B cell (primary cell): Measurements from ENCODE around the gene EPOP. TPM values are rescaled to one million over a fixed set of nuclear protein-coding genes. Genes with fewer than 3 reads are reported as not detected.

ENCODE experiments used
- ATAC-seq: fragments of 200-7000 bp; cut with Tn5 transposase; one replicate; pipeline ENCODE4 v1.10.0; 2021; ENCODE audit warnings: low read depth, mild to moderate bottlenecking, moderate number of reproducible peaks, moderate library complexity
- CTCF ChIA-PET: fragments of 350-600 bp; sonication (Branson Sonifier 250); formaldehyde crosslinking; loops from one replicate; lab custom pipeline; 2021; ENCODE audit warnings: antibody characterized with exemption, inconsistent platforms; lab: Charles Lee
- POLR2A ChIA-PET: fragments of 350-600 bp; sonication (Branson Sonifier 250); formaldehyde crosslinking; loops from one replicate; lab custom pipeline; 2021; ENCODE audit warnings: antibody characterized with exemption; lab: Charles Lee
- DNase-seq: peaks from one replicate; pipeline ENCODE4 v3.0.0; 2013
- H2AFZ ChIP-seq: 2 replicates; pipeline ENCODE4 v1.6.1; 2012; ENCODE audit warnings: mild to moderate bottlenecking, low read depth, low read length; ENCODE audit not compliant: insufficient read depth, poor library complexity, severe bottlenecking
- H3K27ac ChIP-seq, 2 donors: 1 replicate in 1 of 2; 2 replicates in 1 of 2; pipeline ENCODE4 v1.5.1; 2012 to 2013; ENCODE audit warnings: low read length in 2 of 2, mild to moderate bottlenecking in 2 of 2, moderate library complexity in 1 of 2
- H3K27me3 ChIP-seq, 4 experiments: fragments of 200-600 bp in 1 of 4; sonication (generic) in 1 of 4; replicated peaks in 1 of 4; 1 replicate in 2 of 4; 2 replicates in 2 of 4; pipeline versions ENCODE4 v1.6.1 to v1.7.0; 2013 to 2016; ENCODE audit warnings: low read length in 3 of 4, mild to moderate bottlenecking in 2 of 4, mixed read lengths in 1 of 4, moderate library complexity in 1 of 4; ENCODE audit not compliant: insufficient read depth in 4 of 4, control insufficient read depth in 3 of 4; ENCODE audit errors: control extremely low read depth in 1 of 4
- H3K36me3 ChIP-seq, 2 experiments: replicated peaks in 1 of 2; 1 replicate in 1 of 2; 2 replicates in 1 of 2; pipeline versions ENCODE4 v1.6.1 to v1.7.1; 2013; ENCODE audit warnings: low read length in 1 of 2; ENCODE audit not compliant: insufficient read depth in 2 of 2, control insufficient read depth in 1 of 2; ENCODE audit errors: control extremely low read depth in 1 of 2, extremely low read depth in 1 of 2
- H3K4me1 ChIP-seq, 2 donors: fragments of 200-600 bp in 1 of 2; sonication (generic) in 1 of 2; 1 replicate in 1 of 2; 2 replicates in 1 of 2; pipeline versions ENCODE4 v1.5.1 to v1.6.1; 2013 to 2017; ENCODE audit warnings: low read length in 2 of 2; ENCODE audit not compliant: control insufficient read depth in 2 of 2, insufficient read depth in 2 of 2
- H3K4me2 ChIP-seq: replicated peaks from 2 replicates; pipeline ENCODE3; 2012; ENCODE audit warnings: mild to moderate bottlenecking, low read depth, low read length; ENCODE audit not compliant: poor library complexity, severe bottlenecking
- H3K4me3 ChIP-seq, 5 experiments: fragments of 200-600 bp in 1 of 5; sonication (generic) in 1 of 5; 1 replicate in 3 of 5; 2 replicates in 2 of 5; pipeline versions ENCODE4 v1.5.1 to v1.7.0; 2011 to 2016; ENCODE audit warnings: low read length in 4 of 5, mild to moderate bottlenecking in 4 of 5, low read depth in 2 of 5, control low read depth in 1 of 5, moderate library complexity in 1 of 5; ENCODE audit not compliant: insufficient read depth in 1 of 5; ENCODE audit errors: control extremely low read depth in 1 of 5, extremely low read depth in 1 of 5
- H3K79me2 ChIP-seq: fragments of 200-600 bp; sonication (generic); one replicate; pipeline ENCODE4 v1.6.0; 2016; ENCODE audit warnings: low read length; ENCODE audit not compliant: control insufficient read depth, insufficient read depth
- H3K9ac ChIP-seq: fragments of 200-600 bp; sonication (generic); 2 replicates; pipeline ENCODE4 v1.6.1; 2017; ENCODE audit warnings: mild to moderate bottlenecking, low read length, moderate library complexity
- H3K9me3 ChIP-seq, 3 donors: one replicate each; pipeline versions ENCODE4 v1.6.1 to v1.7.1; 2013; ENCODE audit warnings: low read length in 2 of 3; ENCODE audit not compliant: control insufficient read depth in 2 of 3, insufficient read depth in 1 of 3; ENCODE audit errors: control extremely low read depth in 1 of 3
- H4K20me1 ChIP-seq: 2 replicates; pipeline ENCODE4 v1.6.0; 2012; ENCODE audit warnings: mild to moderate bottlenecking, low read length; ENCODE audit not compliant: insufficient read depth, control insufficient read depth, poor library complexity, severe bottlenecking
- H3K27ac Mint-ChIP-seq: one replicate; pipeline ENCODE4 v1.8.0; 2021; ENCODE audit warnings: mixed read lengths
- H3K27me3 Mint-ChIP-seq: one replicate; pipeline ENCODE4 v1.8.0; 2021; ENCODE audit warnings: mixed read lengths
- H3K4me1 Mint-ChIP-seq: one replicate; pipeline ENCODE4 v1.8.0; 2021; ENCODE audit warnings: mixed read lengths
- H3K4me3 Mint-ChIP-seq: one replicate; pipeline ENCODE4 v1.8.0; 2021; ENCODE audit warnings: mixed read lengths
- H3K9me3 Mint-ChIP-seq: one replicate; pipeline ENCODE4 v1.8.0; 2022; ENCODE audit warnings: mixed read lengths; ENCODE audit not compliant: insufficient read depth
- EZH2 ChIP-seq: IDR thresholded peaks from 2 replicates; pipeline ENCODE4 v1.6.1; 2012; ENCODE audit warnings: borderline replicate concordance, low read depth, mild to moderate bottlenecking, moderate library complexity, low read length; ENCODE audit not compliant: insufficient read depth, poor library complexity, severe bottlenecking
- WGBS: methylation state at CpG from one replicate; pipeline ENCODE4 v1.1.5; 2013; ENCODE audit warnings: missing lambda C conversion rate; ENCODE audit not compliant: insufficient coverage; 5-methylcytosine and 5-hydroxymethylcytosine counted together
- intact Hi-C: fragments of 100-400 bp; cut with micrococcal nuclease; formaldehyde crosslinking; loops from one replicate; pipeline ENCODE4 v1.10.0; 2022
- polyA plus RNA-seq: library from polyadenylated mRNA; depleted of rRNA; stranded (reverse); fragments of >200 nt; gene quantifications from 2 replicates; pipeline ENCODE4 v1.2.3, GENCODE V29; 2012
- total RNA-seq, 2 donors: library from RNA; stranded (reverse); fragments of 120-200 nt in 1 of 2; gene quantifications; 1 replicate in 1 of 2; 2 replicates in 1 of 2; pipeline versions ENCODE4 v1.2.3 to v1.2.4, GENCODE V29; 2013 to 2022
- TF ChIP-seq, protein P1 (sequence below): fragments of 200-600 bp; IDR thresholded peaks from one replicate; pipeline ENCODE4 v1.8.0; 2022; ENCODE audit warnings: antibody characterized with exemption, mild to moderate bottlenecking

EPOP gene
- total and polyA plus RNA-seq, 2 donors (not counting 1 experiment from before 2014, with no cell fraction given) = 0.66 to 1.2 TPM

GRCh38 chr17:38717139-38717745 is 42.5 kb upstream of the EPOP start:
- ATAC-seq (no peak), DNase-seq (no peak)
- intact Hi-C loops = no loop called here
- H3K4me1 Mint-ChIP-seq = peaks cover 12% of the 10 kb centered on the region
- Histone ChIP-seq H3K4me2 (no peak overlapping the region), H3K9ac (no peak overlapping the region), H3K9me3 (no peaks in the 10 kb centered on the region), H2AFZ (no peak overlapping the region), H3K4me1 (peaks cover 0 to 4% of the 10 kb centered on the region in 2 donors), H3K36me3 (peaks cover 3 to 88% of the 10 kb centered on the region in 2 experiments), H4K20me1 (peaks cover 28% of the 10 kb centered on the region), H3K79me2 (no peaks in the 10 kb centered on the region), H3K4me3 (no peak overlapping the region), H3K27me3 (no peaks in the 10 kb centered on the region), H3K27ac (no peak overlapping the region)
- no peaks in the 10 kb centered on the region for H3K9me3 Mint-ChIP-seq
- TF ChIP-seq, protein P1, sequence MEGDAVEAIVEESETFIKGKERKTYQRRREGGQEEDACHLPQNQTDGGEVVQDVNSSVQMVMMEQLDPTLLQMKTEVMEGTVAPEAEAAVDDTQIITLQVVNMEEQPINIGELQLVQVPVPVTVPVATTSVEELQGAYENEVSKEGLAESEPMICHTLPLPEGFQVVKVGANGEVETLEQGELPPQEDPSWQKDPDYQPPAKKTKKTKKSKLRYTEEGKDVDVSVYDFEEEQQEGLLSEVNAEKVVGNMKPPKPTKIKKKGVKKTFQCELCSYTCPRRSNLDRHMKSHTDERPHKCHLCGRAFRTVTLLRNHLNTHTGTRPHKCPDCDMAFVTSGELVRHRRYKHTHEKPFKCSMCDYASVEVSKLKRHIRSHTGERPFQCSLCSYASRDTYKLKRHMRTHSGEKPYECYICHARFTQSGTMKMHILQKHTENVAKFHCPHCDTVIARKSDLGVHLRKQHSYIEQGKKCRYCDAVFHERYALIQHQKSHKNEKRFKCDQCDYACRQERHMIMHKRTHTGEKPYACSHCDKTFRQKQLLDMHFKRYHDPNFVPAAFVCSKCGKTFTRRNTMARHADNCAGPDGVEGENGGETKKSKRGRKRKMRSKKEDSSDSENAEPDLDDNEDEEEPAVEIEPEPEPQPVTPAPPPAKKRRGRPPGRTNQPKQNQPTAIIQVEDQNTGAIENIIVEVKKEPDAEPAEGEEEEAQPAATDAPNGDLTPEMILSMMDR = no peak
- no peak for TF ChIP-seq EZH2
- H3K4me3 Mint-ChIP-seq = no peak overlapping the region
- H3K27ac Mint-ChIP-seq = no peak overlapping the region
- ChIA-PET POLR2A (interaction anchor here (0.6 kb wide), 1 partner anchor 18 kb away, joined by 5 read pairs; no protein-coding TSS in a partner anchor), CTCF (interaction anchor here (1.5 to 2.6 kb wide), 3 partner anchors 11 to 50 kb away, joined by 5 to 11 read pairs (median 6); no protein-coding TSS in a partner anchor)
- H3K27me3 Mint-ChIP-seq = no peaks in the 10 kb centered on the region
- 100% methylated on average over 11 of the region's 12 CpGs for WGBS

- H3K27ac ChIP-seq = no peak overlapping the region
- ATAC-seq (no peak), DNase-seq (no peak)
- H3K36me3 ChIP-seq = peaks cover 3 to 90% of the 10 kb centered on the region in 2 experiments
- H3K9me3 Mint-ChIP-seq = no peaks in the 10 kb centered on the region
- no peak overlapping the region for H3K4me3 Mint-ChIP-seq
- H3K9me3 ChIP-seq = no peaks in the 10 kb centered on the region
- H3K9ac ChIP-seq = no peak overlapping the region
- WGBS = 95% methylated on average over 18 of the region's 18 CpGs
- POLR2A ChIA-PET = interaction anchor here (1.7 kb wide), 1 partner anchor 12 kb away, joined by 4 read pairs; no protein-coding TSS in a partner anchor
- H3K79me2 ChIP-seq = no peaks in the 10 kb centered on the region
- H3K4me2 ChIP-seq = no peak overlapping the region
- H3K27ac Mint-ChIP-seq = no peak overlapping the region
- H3K4me1 ChIP-seq = no peaks in the 10 kb centered on the region
- intact Hi-C loops = no loop called here
- no peak overlapping the region for H3K4me3 ChIP-seq
- no peaks in the 10 kb centered on the region for H3K27me3 ChIP-seq
- TF ChIP-seq EZH2 = no peak
- TF ChIP-seq, protein P1 = no peak
- H4K20me1 ChIP-seq = peaks cover 28% of the 10 kb centered on the region
- H2AFZ ChIP-seq = no peak overlapping the region
- CTCF ChIA-PET = interaction anchor here (0.7 to 2.6 kb wide), 4 partner anchors 12 to 49 kb away, joined by 3 to 11 read pairs (median 6); no protein-coding TSS in a partner anchor
- peaks cover 12% of the 10 kb centered on the region for H3K4me1 Mint-ChIP-seq
- no peaks in the 10 kb centered on the region for H3K27me3 Mint-ChIP-seq
These were observed 41.7 kb upstream of the EPOP start for GRCh38 chr17:38716368-38717005.
